8988T (cell line): ENCODE results near the gene CLIP4.
"Not testable (repeated sequence)": the region's sequence is repeated elsewhere in the genome, so short reads cannot be mapped to it uniquely, and the experiment has no call there.

Experiments used
- DNase-seq: peaks from one replicate; pipeline ENCODE4 v3.0.0; 2011

The CLIP4 gene

DNA sequence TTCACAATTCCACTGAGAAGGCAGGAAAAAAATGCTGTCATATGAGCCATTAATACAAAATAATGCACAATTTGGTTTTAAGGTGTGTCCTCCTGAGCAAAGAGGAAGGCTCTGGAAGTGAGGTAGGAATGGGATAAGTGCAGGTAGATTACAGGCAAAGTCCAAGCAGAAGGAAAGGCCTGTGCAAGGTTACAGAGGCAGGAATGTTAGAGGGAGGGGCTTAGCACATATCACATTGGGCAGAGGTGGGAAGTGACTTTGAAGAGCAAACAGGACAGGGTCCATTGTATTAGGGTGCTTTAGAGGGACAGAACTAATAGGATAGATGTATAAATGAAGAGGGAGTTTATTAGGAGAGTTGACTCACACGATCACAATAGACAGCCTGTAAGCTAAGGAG is 14.7 kb upstream of the CLIP4 start:
- DNase-seq = no peak

GRCh38 chr2:29104688-29105087 is 10.5 kb upstream of the CLIP4 start:
- DNase-seq = no peak

DNA sequence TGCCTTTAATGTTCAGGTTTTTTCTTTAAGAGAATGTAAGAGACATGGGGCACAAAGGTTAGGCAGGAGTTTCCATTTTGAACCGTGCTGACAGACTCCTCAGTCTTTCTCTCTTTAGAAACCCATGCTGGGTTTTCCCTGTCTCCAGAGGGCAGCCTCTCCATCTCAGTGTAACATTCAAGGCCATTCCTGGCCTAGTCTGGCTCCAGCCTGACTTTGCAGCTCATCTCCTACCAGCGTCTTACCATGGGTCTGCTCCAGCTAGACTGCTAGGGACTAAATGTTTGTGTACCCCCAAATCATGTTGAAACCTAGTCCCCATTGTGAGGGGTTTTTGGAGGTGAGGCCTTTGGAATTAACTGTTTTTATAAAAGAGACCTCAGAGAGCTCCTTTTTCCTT is 9.8 kb upstream of the CLIP4 start:
- DNase-seq = no peak

DNA sequence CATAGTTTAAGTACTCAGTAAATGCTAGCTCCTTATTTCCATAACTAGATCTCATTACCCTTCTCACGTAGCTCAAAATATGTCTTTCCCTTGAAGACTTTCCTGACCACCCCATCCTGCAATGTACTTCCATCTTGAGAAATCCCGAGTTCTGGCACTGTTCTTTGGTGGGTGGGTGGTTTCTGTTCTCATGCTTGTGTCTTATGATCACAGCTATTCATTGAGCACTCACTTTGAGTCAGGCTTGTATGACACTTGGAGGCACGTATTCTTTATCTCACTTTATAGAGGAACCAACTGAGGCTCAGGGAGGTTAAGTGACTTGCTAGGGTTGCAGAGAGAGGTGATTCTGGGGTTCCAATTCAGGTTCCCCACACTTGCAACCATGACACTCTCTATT is 9.0 kb upstream of the CLIP4 start:
- DNase-seq = no peak

DNA sequence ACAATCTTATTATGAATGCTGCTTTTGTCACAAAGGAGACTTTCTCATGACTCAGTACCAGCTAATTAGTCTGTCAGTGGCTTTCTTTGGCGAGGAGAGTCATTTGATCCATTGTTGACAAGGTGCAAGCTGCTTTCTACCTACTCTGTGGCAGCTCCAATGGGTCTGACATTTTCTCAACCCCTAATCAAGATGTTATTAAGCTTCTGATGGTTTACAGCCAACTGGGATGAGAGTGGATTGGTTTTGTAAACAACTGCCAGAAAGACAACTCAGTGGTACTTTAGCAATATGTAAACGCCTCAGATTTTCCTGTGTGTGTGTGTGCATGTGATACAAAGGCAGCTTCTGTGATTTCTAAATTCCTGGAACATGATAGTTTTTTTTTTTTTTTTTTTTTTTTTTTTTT is 8.2 kb upstream of the CLIP4 start:
- no peak for DNase-seq

DNA sequence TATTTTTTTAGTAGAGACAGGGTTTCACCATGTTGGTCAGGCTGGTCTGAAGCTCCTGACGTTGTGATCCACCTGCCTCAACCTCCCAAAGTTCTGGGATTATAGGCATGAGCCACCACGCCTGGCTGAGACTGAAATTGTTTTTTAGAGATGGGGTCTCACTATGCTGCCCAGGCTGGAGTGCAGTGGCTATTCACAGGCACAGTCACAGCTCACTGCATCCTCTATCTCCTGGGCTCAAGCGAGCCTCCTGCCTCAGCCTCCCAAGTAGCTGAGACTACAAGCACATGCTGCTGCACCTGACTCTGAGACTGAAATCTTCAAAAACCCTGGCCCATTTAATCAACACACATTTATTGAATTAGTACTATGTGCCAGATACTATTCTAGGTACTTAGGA is 7.7 kb upstream of the CLIP4 start:
- not testable (repeated sequence) for DNase-seq

DNA sequence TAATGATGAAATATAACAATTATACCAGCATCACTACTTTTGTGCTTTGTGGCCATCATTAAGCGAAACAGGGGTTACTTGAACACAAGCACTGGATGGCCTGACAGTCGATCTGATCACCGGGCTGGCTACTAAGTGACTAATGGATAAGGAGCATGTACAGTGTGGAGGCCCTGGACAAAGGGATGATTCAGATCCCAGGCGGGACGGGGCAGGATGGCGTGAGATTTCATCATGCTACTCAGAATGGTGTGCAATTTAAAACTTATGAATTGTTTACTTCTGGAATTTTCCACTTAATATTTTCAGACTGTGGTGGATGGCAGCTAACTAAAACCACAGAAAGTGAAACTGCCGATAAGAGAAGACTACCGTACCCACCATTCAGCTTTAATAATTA is 7.0 kb upstream of the CLIP4 start:
- peak; percentile 41 for DNase-seq

DNA sequence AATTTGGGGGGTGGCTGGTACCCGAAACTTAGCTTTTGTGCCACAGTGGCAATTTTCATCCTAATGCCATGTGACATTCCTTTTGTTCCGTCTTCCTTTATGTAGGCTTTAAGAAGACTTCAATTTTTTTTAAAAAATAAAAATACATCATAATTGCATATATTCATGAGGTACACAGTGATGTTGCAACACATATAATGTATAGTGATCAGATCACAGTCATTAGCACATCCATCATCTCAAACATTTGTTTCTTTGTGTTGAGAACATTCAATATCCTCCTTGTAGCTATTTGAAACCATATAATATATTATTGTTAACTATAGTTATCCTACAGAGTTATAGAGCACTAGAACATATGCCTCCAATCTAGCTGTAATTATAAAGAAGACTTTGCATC is 6.0 kb upstream of the CLIP4 start:
- DNase-seq = no peak

DNA sequence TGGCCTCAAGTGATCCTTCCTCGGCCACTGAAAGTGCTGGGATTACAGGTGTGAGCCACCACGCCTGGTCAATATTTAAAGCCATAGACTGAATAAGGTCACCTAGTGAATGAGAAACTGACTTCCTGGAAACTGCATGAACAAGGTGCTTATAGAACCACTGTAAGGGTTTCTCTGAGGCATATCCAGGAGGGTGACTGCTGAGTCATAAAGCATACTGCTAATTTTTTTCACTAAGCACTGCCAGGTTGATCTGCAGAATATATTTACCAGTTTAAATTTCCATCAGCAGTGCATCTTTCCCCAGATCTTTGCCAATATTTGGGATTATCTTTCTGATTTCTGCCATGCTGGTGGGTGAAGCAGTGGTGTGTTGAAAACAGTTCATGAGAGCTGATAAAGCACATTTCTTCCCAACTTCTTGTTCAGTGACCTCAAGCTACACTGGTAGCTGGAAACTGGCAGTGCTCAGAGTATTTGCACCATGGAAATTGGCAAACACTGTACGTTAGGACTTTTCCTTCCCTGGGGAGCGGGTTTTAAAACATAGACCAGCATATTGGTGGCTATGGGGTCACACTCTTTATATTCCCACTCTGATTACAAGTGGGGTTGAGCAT is 4.2 kb upstream of the CLIP4 start:
- no peak for DNase-seq

GRCh38 chr2:29112379-29112778 is 2.8 kb upstream of the CLIP4 start:
- DNase-seq = no peak

DNA sequence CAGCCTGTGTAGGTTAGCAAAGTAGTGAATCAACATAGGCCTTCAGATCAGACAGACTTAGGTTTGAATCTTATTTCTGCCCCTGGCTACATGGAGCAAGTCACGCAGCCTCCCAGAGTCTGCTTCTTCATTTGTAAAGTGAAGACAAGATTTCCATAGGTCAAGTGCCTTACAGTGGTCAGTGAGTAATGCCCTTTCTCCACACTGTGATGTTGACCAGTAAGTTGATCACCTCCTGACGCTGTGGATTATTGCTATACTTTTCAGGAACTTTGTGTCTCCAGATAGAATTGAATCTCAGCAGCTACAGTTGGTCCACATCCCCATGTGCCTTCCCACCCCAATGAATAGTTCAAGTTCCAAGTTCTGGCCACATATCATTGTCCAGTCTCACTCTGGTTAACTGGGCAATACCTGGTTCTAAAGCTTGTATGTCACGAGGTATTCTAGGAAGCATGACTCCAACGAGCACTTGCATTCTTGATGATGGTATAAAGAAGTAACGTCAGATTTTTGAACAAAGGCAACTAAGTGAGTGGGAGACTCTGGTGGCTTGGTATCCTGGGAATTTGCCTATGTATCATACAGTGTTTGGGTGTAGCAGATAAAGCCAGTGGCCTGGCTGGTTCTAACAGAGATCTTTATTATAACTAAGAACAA is 2.1 kb upstream of the CLIP4 start:
- DNase-seq = no peak

DNA sequence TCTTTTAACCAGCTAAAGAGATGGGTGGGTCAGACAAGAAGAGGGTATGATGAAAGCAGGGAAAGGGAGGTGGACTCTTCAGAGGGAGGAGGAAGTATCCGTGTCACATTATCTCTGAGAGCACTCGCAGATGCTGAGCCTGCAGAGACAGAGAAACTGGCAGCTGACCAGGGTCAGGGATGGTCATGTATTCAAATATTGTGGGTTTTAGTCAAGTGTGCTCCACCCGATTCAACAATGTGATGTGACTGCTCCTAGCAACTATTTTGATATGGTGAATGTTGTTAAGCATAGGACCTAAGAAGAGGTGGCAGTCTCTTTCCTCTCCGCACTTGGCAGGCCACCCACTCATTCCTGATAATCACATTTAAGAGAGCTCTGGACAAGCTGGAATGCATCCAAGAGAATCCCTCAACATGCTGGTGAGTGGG is 1.3 kb upstream of the CLIP4 start:
- no peak for DNase-seq

DNA sequence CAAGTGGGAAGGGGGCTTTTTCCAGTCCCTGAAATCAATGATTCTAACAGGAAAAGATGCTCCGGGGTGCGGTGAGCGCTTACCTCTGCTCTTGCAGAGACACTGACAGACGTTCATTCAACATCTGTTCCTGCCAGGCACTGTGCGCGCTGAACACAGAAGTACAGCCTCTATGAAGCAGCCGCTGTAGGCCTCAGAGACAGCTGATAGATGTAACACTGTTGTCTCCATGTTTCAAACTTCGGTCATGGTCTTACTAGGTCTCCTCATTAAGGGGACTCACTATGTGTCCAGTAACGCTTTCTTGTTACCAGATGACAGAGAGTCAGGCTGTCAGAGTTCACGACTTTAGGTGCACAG is 649 bp upstream of the CLIP4 start:
- DNase-seq = no peak

GRCh38 chr2:29115797-29116781 is 874 bp downstream of the CLIP4 start:
- peak; percentile 51 for DNase-seq

DNA sequence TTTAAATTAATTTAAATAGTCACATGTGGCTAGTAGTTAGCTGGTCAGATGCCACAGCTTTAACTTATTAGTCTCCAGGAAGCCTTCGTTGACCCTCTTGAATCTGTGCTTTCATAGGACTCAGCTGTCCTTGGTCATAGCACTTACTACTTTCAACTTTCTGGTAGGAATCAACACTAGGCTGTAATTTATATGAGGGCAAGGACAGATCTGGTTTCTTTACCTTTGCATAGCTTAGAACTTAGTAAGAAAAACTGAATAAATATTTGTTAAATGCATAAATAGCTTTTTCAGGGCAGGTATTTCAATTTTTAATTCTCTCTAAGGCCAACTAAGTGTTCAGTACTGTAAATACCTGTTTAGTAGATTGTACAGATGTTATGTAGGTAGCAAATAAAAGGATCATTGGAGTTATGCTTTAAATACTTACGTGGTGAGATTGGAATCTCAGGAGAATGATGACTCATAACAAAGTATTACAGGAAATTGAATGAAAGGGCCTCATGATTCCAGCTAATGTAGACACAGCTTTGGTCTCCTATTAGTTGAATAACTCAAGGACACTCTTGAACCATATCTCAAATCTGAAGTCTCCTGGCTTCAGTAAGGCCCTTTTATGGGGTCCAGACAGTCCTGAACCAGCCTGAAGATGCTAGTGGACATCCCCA is 2.6 kb downstream of the CLIP4 start:
- peak; percentile 53 for DNase-seq

- DNase-seq = no peak
Measured at GRCh38 chr2:29119211-29119610, 4.0 kb downstream of the CLIP4 start.

DNA sequence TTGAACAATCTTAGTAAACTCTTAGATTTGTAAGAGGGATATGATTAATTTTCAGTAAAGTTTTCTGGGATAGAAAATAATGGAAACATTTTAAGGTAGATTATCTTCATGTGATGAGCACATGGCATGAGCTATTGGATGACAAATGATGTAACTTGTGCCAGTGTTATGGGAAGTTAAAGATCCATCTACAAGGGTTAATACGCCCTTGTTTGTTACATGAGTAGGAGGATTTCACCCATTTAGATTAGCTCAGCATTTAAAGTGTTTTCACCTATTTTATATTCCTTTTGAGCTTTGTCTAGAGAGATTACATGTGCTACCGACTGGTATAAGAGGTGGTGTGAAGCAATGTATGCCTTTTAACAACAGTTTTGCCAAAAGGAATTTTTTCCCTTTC is 5.6 kb downstream of the CLIP4 start:
- no peak for DNase-seq

GRCh38 chr2:29123617-29124349 is 8.6 kb downstream of the CLIP4 start:
- no peak for DNase-seq

GRCh38 chr2:29124504-29124903 is 9.3 kb downstream of the CLIP4 start:
- no peak for DNase-seq

GRCh38 chr2:29129586-29130281 is 14.5 kb downstream of the CLIP4 start:
- no peak for DNase-seq

DNA sequence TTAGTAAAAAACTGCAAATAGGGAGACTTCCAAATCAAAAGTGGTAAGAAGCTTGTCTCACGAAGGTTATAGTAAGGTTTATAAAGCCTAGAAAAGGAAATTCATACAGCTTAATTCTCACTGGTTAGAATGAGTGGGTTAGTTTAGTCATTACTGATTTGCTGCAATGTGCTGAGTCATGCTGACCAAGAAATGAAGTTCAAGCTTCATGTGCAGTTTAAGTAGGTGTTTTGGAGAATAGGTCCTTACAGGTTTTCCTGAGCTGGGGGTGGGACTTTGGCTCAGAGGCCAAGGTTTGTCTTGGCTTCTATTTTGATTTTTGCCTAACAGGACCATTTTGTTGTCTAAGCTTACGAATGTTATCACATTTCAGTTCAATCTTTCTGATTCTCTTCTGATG is 15.1 kb downstream of the CLIP4 start:
- no peak for DNase-seq

- DNase-seq = no peak
Measured at GRCh38 chr2:29134933-29135332, 19.7 kb downstream of the CLIP4 start.
